PC-9 (cell line): ENCODE measurements around the gene USP35. TPM values are rescaled to one million over a fixed set of nuclear protein-coding genes. Genes with fewer than 3 reads are reported as not detected.
"Not testable (repeated sequence)": the region's sequence is repeated elsewhere in the genome, so short reads cannot be mapped to it uniquely, and the experiment has no call there.

Source experiments
- BruUV-seq: library from RNA; stranded (reverse); fragments of 400-500 nt; replicated peaks from 2 replicates; lab custom pipeline; 2021; lab: Mats Ljungman, UMichigan
- CTCF ChIA-PET: fragments of 300-600 bp; sonication (Branson Sonifier 250); formaldehyde crosslinking; loops from one replicate; lab custom pipeline; 2022; ENCODE audit warnings: antibody characterized with exemption; lab: Charles Lee
- POLR2A ChIA-PET: fragments of 300-600 bp; sonication (Branson Sonifier 250); formaldehyde crosslinking; loops from one replicate; lab custom pipeline; 2022; ENCODE audit warnings: antibody characterized with exemption; ENCODE audit not compliant: unreplicated experiment; lab: Charles Lee
- DNase-seq, 2 experiments: peaks; one replicate each; pipeline versions ENCODE4 v3.0.0 to v3.0.0-alpha.2; 2015 to 2022; ENCODE audit warnings: mixed read lengths in 1 of 2
- H2AFZ ChIP-seq: fragments of 200-600 bp; sonication (generic); 2 replicates; pipeline ENCODE4 v1.8.1; 2017; ENCODE audit warnings: antibody characterized with exemption
- H3F3A ChIP-seq: fragments of 200-600 bp; sonication (generic); 2 replicates; pipeline ENCODE4 v1.8.1; 2017; ENCODE audit warnings: antibody characterized with exemption, mild to moderate bottlenecking, low read depth; ENCODE audit not compliant: insufficient read depth
- H3K27ac ChIP-seq: fragments of 200-600 bp; sonication (generic); 2 replicates; pipeline ENCODE4 v1.6.1; 2016; ENCODE audit warnings: mixed run types
- H3K27me3 ChIP-seq: fragments of 200-600 bp; sonication (generic); 2 replicates; pipeline ENCODE4 v1.6.1; 2016; ENCODE audit warnings: low read depth, mixed run types; ENCODE audit not compliant: insufficient read depth
- H3K36me3 ChIP-seq: fragments of 200-600 bp; sonication (generic); 2 replicates; pipeline ENCODE4 v1.6.1; 2016; ENCODE audit warnings: low read depth, mixed run types
- H3K4me1 ChIP-seq: fragments of 200-600 bp; sonication (generic); replicated peaks from 2 replicates; pipeline ENCODE4 v1.6.1; 2016; ENCODE audit warnings: mixed run types; ENCODE audit not compliant: insufficient read depth
- H3K4me2 ChIP-seq: fragments of 200-600 bp; sonication (generic); 2 replicates; pipeline ENCODE4 v1.6.1; 2017; ENCODE audit warnings: mixed run types
- H3K4me3 ChIP-seq: fragments of 200-600 bp; sonication (generic); 2 replicates; pipeline ENCODE4 v1.6.1; 2016; ENCODE audit warnings: mixed run types
- H3K79me2 ChIP-seq: fragments of 200-600 bp; sonication (generic); 2 replicates; pipeline ENCODE4 v1.6.1; 2017; ENCODE audit warnings: low read depth, mixed run types
- H3K9me2 ChIP-seq: fragments of 200-600 bp; sonication (generic); 2 replicates; pipeline ENCODE4 v1.8.1; 2017; ENCODE audit warnings: mild to moderate bottlenecking; ENCODE audit not compliant: insufficient read depth
- H3K9me3 ChIP-seq: fragments of 200-600 bp; sonication (generic); 2 replicates; pipeline ENCODE4 v1.8.1; 2016; ENCODE audit warnings: low read depth; ENCODE audit not compliant: insufficient read depth
- H4K20me1 ChIP-seq: fragments of 200-600 bp; sonication (generic); 2 replicates; pipeline ENCODE4 v1.8.1; 2017; ENCODE audit not compliant: insufficient read depth
- EZH2 ChIP-seq: fragments of 200-600 bp; sonication (generic); IDR thresholded peaks from 2 replicates; pipeline ENCODE4 v1.8.0; 2017; ENCODE audit warnings: antibody characterized with exemption, low read depth
- intact Hi-C: fragments of 100-400 bp; cut with micrococcal nuclease; formaldehyde crosslinking; loops from one replicate; pipeline ENCODE4 v1.10.0; 2022; ENCODE audit not compliant: unreplicated experiment
- total RNA-seq: library from RNA; stranded (reverse); gene quantifications from 2 replicates; pipeline ENCODE4 v1.2.3, GENCODE V29; 2021
- TF ChIP-seq, protein P1 (sequence below): fragments of 200-600 bp; sonication (generic); conservative IDR thresholded peaks from 2 replicates; pipeline ENCODE4 v1.6.1; 2017; ENCODE audit warnings: mixed run types, antibody characterized with exemption, mild to moderate bottlenecking, moderate library complexity

Gene USP35
- total RNA-seq, 1 experiment from 2014 or later = 13.5 TPM

DNA sequence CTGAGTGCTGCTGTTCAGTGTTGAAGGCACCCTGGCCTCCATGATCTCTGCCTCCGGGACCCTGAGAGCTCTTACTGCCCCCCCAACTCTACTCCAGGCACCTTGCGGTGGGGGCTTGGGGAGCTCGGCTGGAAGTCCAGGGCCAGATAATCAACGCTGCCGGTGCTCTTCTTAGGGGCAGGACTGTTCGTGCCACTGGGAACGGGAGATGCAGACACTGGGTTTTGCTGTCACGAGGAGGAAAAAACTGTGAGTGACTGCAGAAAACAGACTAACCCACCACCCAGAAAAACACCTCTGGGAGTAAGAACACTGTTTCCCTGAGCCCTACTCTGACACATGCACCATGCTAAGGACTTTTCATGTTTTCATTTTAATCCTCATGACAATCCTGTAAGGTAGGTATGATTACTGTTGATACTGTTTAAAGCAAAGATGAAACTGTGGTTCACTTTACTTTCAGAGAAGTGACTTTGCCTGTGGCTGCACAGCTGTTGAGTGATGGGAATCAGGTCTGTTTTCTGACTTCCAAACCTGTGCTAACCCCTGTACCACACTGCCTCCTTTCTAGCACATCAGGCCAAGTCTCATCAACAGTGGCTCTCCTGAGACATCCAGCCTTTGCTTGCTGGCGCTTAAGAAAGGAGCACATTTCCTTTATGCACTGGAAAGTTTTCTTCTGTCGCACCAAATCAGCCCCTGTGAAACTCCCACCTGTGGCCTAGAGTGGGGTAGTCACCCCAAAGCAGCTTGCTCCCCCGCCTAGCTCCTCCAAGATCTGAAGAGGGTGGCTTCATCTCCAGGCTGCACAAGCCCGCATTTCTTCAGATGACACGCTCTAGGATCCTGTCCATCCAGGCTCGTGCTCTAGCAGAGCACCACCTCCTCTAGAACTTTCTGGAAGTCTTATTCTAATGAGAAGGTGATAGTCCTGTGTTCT, 31.8 kb downstream of the USP35 start:
- ChIA-PET POLR2A (no interaction called here), CTCF (no interaction called here)
- Histone ChIP-seq H3K4me1 (peaks cover 3% of the 10 kb centered on the region; the same call in 1 of the 2 replicates), H3K4me2 (no peak overlapping the region), H3K36me3 (0 out of 2 replicates have a peak, but pooled peaks cover 4% of the 10 kb centered on the region), H3K79me2 (no peaks in the 10 kb centered on the region), H3K9me2 (no peaks in the 10 kb centered on the region), H4K20me1 (no peaks in the 10 kb centered on the region), H3K27ac (no peak overlapping the region), H3K4me3 (no peak overlapping the region), H3K9me3 (no peaks in the 10 kb centered on the region), H2AFZ (no peak overlapping the region), H3F3A (no peaks in the 10 kb centered on the region), H3K27me3 (no peaks in the 10 kb centered on the region)
- DNase-seq = no peak
- intact Hi-C loops = no loop called here
- no peak for TF ChIP-seq EZH2
- TF ChIP-seq, protein P1, sequence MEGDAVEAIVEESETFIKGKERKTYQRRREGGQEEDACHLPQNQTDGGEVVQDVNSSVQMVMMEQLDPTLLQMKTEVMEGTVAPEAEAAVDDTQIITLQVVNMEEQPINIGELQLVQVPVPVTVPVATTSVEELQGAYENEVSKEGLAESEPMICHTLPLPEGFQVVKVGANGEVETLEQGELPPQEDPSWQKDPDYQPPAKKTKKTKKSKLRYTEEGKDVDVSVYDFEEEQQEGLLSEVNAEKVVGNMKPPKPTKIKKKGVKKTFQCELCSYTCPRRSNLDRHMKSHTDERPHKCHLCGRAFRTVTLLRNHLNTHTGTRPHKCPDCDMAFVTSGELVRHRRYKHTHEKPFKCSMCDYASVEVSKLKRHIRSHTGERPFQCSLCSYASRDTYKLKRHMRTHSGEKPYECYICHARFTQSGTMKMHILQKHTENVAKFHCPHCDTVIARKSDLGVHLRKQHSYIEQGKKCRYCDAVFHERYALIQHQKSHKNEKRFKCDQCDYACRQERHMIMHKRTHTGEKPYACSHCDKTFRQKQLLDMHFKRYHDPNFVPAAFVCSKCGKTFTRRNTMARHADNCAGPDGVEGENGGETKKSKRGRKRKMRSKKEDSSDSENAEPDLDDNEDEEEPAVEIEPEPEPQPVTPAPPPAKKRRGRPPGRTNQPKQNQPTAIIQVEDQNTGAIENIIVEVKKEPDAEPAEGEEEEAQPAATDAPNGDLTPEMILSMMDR = no peak
- no TSS peak for BruUV-seq

DNA sequence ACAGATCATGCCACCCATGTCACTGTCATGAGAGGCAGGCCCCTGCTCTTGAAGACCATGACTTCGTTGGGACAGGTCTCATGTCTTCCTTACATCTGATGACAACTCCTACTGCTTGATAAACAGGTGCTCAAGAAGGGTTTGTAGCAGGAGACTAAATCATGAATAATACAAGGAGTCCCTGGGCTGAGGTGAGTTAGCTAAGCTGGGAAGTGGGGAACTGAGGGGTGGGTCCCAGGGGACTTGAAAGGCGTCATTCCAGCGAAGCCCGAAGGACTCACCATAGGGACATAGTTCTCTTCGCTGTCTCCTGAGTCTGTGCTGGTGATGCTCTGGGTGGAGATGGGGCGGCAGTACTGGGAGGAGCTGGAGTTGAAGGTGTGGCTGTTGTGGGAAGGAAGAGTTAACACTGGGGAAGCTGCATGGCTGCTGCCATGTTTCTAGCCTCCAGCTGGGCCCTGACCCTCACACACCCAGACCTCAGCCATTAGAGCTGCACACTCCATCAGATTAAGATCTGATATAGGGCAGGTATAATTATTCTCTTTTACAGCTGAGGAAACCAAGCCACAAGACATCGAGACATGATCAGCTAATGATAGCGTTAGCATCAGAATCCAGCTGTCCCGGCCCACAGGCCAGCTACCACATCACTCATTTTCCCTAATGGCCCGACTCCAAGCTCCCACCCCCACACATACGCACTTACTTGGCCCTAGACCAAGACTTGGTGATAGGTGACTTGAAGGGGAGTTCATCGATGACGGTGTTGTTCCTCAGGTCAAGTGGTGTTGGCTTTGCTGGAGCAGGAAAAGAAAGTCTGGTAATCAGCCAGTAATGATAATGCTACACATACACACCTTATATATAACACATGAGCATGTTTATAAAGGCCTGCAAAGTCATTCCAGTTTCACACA, 32.9 kb downstream of the USP35 start:
- H3K79me2 ChIP-seq = no peaks in the 10 kb centered on the region
- H3K27me3 ChIP-seq = no peaks in the 10 kb centered on the region
- H4K20me1 ChIP-seq = no peaks in the 10 kb centered on the region
- POLR2A ChIA-PET = no interaction called here
- CTCF ChIA-PET = no interaction called here
- H3K27ac ChIP-seq = no peak overlapping the region
- no peaks in the 10 kb centered on the region for H3K9me3 ChIP-seq
- no peaks in the 10 kb centered on the region for H3F3A ChIP-seq
- H3K4me2 ChIP-seq = no peak overlapping the region
- intact Hi-C loops = no loop called here
- no peak overlapping the region for H2AFZ ChIP-seq
- H3K36me3 ChIP-seq = 0 out of 2 replicates have a peak, but pooled peaks cover 4% of the 10 kb centered on the region
- TF ChIP-seq, protein P1 = no peak
- no peak for TF ChIP-seq EZH2
- no peak for DNase-seq
- H3K4me1 ChIP-seq = peaks cover 2% of the 10 kb centered on the region; the same call in 1 of the 2 replicates
- no peaks in the 10 kb centered on the region for H3K9me2 ChIP-seq
- no peak overlapping the region for H3K4me3 ChIP-seq
- BruUV-seq = no TSS peak

DNA sequence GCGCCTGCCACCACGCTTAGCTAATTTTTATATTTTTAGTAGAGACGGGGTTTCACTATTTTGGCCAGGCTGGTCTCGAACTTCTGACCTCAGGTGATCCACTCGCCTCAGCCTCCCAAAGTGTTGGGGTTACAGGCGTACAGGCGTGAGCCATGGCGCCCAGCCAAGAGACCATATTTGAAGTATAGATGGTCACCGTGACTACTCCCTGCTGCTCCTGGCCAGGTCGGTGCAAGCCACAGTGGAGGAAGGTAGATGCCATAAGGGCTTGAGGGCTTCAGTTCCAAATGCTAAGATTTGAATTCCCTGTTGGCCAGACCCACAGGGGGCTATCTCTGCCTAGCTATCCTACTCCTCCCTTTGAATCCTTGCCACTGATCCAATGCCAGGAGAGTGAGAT, 34.0 kb downstream of the USP35 start:
- H3K4me2 ChIP-seq, H3K9me3 ChIP-seq, H3K4me1 ChIP-seq, H3F3A ChIP-seq, H2AFZ ChIP-seq, H3K27ac ChIP-seq, H3K27me3 ChIP-seq, intact Hi-C loops, H3K36me3 ChIP-seq, POLR2A ChIA-PET, H3K4me3 ChIP-seq, BruUV-seq, H3K79me2 ChIP-seq, H4K20me1 ChIP-seq, CTCF ChIA-PET, DNase-seq, H3K9me2 ChIP-seq: not testable (repeated sequence)
